ENCODE data around the gene RTN1. TPM values are rescaled to one million over a fixed set of nuclear protein-coding genes. Genes with fewer than 3 reads are reported as not detected.

Gene RTN1
- polyA plus RNA-seq, 1 of the 3 experiments (the other 2 are of a cell fraction) = 1.6 TPM

DNA sequence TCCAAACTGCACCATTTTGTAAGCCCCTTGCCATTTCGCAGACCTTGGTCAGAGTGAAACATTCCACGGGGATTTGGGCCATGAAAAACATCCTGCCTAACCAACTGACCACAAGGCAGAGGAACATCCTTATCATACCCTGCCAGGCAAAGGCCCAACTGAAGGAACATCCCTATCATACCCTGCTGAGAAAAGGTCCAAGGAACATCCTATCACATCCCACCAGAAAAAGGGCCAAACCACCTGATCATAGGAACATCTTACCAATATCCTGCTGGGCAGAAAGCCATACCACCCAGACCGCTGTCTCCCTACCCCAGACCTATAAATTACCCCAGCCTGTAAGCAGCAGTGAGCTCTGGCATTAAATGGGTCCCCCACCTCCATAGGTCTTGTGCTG, 30.0 kb upstream of the RTN1 start:
- no peak for DNase-seq
- H3K9me3 ChIP-seq = no peaks in the 10 kb centered on the region
- no peaks in the 10 kb centered on the region for H4K20me1 ChIP-seq (ENCODE audit: insufficient read depth)
- H3K36me3 ChIP-seq (replicated peaks in 1 of 2; ENCODE audit: control insufficient read depth in 1 of 2, insufficient read depth in 2 of 2, low read length in 1 of 2) = no peaks in the 10 kb centered on the region
- TF ChIP-seq, protein P1, sequence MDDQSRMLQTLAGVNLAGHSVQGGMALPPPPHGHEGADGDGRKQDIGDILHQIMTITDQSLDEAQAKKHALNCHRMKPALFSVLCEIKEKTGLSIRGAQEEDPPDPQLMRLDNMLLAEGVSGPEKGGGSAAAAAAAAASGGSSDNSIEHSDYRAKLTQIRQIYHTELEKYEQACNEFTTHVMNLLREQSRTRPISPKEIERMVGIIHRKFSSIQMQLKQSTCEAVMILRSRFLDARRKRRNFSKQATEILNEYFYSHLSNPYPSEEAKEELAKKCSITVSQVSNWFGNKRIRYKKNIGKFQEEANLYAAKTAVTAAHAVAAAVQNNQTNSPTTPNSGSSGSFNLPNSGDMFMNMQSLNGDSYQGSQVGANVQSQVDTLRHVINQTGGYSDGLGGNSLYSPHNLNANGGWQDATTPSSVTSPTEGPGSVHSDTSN (IDR thresholded peaks at IDR 0.05) = no peak
- TF ChIP-seq EZH2phosphoT487 (IDR thresholded peaks at IDR 0.05; ENCODE audit: borderline replicate concordance, low read depth) = no peak
- TF ChIP-seq FOXM1 (IDR thresholded peaks at IDR 0.05; ENCODE audit: low read depth) = no peak
- TF ChIP-seq YY1 (IDR thresholded peaks at IDR 0.05; ENCODE audit: low read depth) = no peak
- TF ChIP-seq TCF12 (IDR thresholded peaks at IDR 0.05) = no peak
- no peak for TF ChIP-seq NRF1 (IDR thresholded peaks at IDR 0.05; ENCODE audit: low read depth, low read length)
- no peak for TF ChIP-seq RAD21 (IDR thresholded peaks at IDR 0.05; ENCODE audit: low read length)
- no peak for TF ChIP-seq FOXJ3 (CRISPR knock-in tag; IDR thresholded peaks at IDR 0.05)
- TF ChIP-seq MXI1 (IDR thresholded peaks at IDR 0.05; ENCODE audit: low read depth, low read length) = no peak
- no peak for TF ChIP-seq GATA2 (CRISPR knock-in tag; IDR thresholded peaks at IDR 0.05)
- no peak for TF ChIP-seq RXRA (IDR thresholded peaks at IDR 0.05; ENCODE audit: borderline replicate concordance, low read depth)
- TF ChIP-seq, protein P2, sequence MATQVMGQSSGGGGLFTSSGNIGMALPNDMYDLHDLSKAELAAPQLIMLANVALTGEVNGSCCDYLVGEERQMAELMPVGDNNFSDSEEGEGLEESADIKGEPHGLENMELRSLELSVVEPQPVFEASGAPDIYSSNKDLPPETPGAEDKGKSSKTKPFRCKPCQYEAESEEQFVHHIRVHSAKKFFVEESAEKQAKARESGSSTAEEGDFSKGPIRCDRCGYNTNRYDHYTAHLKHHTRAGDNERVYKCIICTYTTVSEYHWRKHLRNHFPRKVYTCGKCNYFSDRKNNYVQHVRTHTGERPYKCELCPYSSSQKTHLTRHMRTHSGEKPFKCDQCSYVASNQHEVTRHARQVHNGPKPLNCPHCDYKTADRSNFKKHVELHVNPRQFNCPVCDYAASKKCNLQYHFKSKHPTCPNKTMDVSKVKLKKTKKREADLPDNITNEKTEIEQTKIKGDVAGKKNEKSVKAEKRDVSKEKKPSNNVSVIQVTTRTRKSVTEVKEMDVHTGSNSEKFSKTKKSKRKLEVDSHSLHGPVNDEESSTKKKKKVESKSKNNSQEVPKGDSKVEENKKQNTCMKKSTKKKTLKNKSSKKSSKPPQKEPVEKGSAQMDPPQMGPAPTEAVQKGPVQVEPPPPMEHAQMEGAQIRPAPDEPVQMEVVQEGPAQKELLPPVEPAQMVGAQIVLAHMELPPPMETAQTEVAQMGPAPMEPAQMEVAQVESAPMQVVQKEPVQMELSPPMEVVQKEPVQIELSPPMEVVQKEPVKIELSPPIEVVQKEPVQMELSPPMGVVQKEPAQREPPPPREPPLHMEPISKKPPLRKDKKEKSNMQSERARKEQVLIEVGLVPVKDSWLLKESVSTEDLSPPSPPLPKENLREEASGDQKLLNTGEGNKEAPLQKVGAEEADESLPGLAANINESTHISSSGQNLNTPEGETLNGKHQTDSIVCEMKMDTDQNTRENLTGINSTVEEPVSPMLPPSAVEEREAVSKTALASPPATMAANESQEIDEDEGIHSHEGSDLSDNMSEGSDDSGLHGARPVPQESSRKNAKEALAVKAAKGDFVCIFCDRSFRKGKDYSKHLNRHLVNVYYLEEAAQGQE (IDR thresholded peaks at IDR 0.05; ENCODE audit: low read depth, low read length) = no peak
- no peak for TF ChIP-seq FOSL2 (IDR thresholded peaks at IDR 0.05; ENCODE audit: borderline replicate concordance, low read depth)
- TF ChIP-seq, protein P3, sequence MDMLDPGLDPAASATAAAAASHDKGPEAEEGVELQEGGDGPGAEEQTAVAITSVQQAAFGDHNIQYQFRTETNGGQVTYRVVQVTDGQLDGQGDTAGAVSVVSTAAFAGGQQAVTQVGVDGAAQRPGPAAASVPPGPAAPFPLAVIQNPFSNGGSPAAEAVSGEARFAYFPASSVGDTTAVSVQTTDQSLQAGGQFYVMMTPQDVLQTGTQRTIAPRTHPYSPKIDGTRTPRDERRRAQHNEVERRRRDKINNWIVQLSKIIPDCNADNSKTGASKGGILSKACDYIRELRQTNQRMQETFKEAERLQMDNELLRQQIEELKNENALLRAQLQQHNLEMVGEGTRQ (IDR thresholded peaks at IDR 0.05; ENCODE audit: borderline replicate concordance, low read depth, low read length) = no peak
- TF ChIP-seq, protein P4, sequence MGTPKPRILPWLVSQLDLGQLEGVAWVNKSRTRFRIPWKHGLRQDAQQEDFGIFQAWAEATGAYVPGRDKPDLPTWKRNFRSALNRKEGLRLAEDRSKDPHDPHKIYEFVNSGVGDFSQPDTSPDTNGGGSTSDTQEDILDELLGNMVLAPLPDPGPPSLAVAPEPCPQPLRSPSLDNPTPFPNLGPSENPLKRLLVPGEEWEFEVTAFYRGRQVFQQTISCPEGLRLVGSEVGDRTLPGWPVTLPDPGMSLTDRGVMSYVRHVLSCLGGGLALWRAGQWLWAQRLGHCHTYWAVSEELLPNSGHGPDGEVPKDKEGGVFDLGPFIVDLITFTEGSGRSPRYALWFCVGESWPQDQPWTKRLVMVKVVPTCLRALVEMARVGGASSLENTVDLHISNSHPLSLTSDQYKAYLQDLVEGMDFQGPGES (IDR thresholded peaks at IDR 0.05; ENCODE audit: low read depth, low read length) = no peak
- no peak for TF ChIP-seq MEF2A (IDR thresholded peaks at IDR 0.05; ENCODE audit: borderline replicate concordance, low read depth)
- no peak for TF ChIP-seq SIN3A (IDR thresholded peaks at IDR 0.05; ENCODE audit: borderline replicate concordance, low read depth, low read length)
- TF ChIP-seq, protein P5, sequence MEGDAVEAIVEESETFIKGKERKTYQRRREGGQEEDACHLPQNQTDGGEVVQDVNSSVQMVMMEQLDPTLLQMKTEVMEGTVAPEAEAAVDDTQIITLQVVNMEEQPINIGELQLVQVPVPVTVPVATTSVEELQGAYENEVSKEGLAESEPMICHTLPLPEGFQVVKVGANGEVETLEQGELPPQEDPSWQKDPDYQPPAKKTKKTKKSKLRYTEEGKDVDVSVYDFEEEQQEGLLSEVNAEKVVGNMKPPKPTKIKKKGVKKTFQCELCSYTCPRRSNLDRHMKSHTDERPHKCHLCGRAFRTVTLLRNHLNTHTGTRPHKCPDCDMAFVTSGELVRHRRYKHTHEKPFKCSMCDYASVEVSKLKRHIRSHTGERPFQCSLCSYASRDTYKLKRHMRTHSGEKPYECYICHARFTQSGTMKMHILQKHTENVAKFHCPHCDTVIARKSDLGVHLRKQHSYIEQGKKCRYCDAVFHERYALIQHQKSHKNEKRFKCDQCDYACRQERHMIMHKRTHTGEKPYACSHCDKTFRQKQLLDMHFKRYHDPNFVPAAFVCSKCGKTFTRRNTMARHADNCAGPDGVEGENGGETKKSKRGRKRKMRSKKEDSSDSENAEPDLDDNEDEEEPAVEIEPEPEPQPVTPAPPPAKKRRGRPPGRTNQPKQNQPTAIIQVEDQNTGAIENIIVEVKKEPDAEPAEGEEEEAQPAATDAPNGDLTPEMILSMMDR (IDR thresholded peaks at IDR 0.05) = no peak
- TF ChIP-seq, protein P6, sequence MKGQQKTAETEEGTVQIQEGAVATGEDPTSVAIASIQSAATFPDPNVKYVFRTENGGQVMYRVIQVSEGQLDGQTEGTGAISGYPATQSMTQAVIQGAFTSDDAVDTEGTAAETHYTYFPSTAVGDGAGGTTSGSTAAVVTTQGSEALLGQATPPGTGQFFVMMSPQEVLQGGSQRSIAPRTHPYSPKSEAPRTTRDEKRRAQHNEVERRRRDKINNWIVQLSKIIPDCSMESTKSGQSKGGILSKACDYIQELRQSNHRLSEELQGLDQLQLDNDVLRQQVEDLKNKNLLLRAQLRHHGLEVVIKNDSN (IDR thresholded peaks at IDR 0.05; ENCODE audit: borderline replicate concordance, low read depth) = no peak
- no peaks in the 10 kb centered on the region for H3K27me3 ChIP-seq (ENCODE audit: insufficient read depth)
- no peak overlapping the region for H3K4me2 ChIP-seq
- POLR2A ChIA-PET = no interaction called here
- H2AFZ ChIP-seq (ENCODE audit: low read depth) = no peak overlapping the region
- no peak overlapping the region for H3K4me3 ChIP-seq (ENCODE audit: low read depth in 2 of 2, low read length in 1 of 2)
- no peak overlapping the region for H3K9ac ChIP-seq
- CTCF ChIA-PET = interaction anchor here (0.6 to 2.2 kb wide), 4 partner anchors 268 to 805 kb away, joined by 3 to 6 read pairs (median 4); partner anchors contain the start of gene CCDC175
- H3K4me1 ChIP-seq (ENCODE audit: control insufficient read depth in 1 of 2, insufficient read depth in 2 of 2, low read depth in 1 of 2, low read length in 1 of 2) = no peaks in the 10 kb centered on the region
- H3F3A ChIP-seq (replicated peaks; ENCODE audit: insufficient read depth) = no peaks in the 10 kb centered on the region
- no peaks in the 10 kb centered on the region for H3K79me2 ChIP-seq (ENCODE audit: insufficient read depth)
- H3K9me2 ChIP-seq = no peaks in the 10 kb centered on the region
- WGBS (ENCODE audit: low lambda C conversion rate) = 31% methylated on average over 3 of the region's 3 CpGs
- no peak overlapping the region for H3K27ac ChIP-seq (ENCODE audit: low read depth in 2 of 2, low read length in 1 of 2)
